Activated T-cell treated with anti-CD3 and anti-CD28 coated beads, Interleukin-2, amount 50 U/mL, for 48 hours (primary cell): ENCODE measurements around the gene EHBP1L1.

Experiments used
- DNase-seq, 2 experiments: peaks; one replicate each; pipeline ENCODE4 v3.0.0-alpha.2; 2020

Gene EHBP1L1

GRCh38 chr11:65578134-65578533 lies 2.3 kb downstream of the EHBP1L1 start:
- no peak for DNase-seq

GRCh38 chr11:65578667-65579066 lies 2.8 kb downstream of the EHBP1L1 start:
- no peak for DNase-seq

- no peak for DNase-seq
These were observed 3.4 kb downstream of the EHBP1L1 start for GRCh38 chr11:65579291-65579690.

GRCh38 chr11:65580031-65580692 lies 4.3 kb downstream of the EHBP1L1 start:
- no peak for DNase-seq

GRCh38 chr11:65580756-65581155 lies 4.9 kb downstream of the EHBP1L1 start:
- DNase-seq = no peak

- no peak for DNase-seq
These were observed 6.1 kb downstream of the EHBP1L1 start for GRCh38 chr11:65581928-65582327.

GRCh38 chr11:65583589-65583988 lies 7.7 kb downstream of the EHBP1L1 start:
- DNase-seq = no peak

- no peak for DNase-seq
These were observed 8.3 kb downstream of the EHBP1L1 start for GRCh38 chr11:65584106-65584505.

- no peak for DNase-seq
These were observed 8.9 kb downstream of the EHBP1L1 start for GRCh38 chr11:65584723-65585171.

GRCh38 chr11:65585396-65586246 lies 9.8 kb downstream of the EHBP1L1 start:
- DNase-seq = no peak

GRCh38 chr11:65586247-65586630 lies 10.4 kb downstream of the EHBP1L1 start:
- DNase-seq = no peak

- DNase-seq = no peak
These were observed 10.8 kb downstream of the EHBP1L1 start for GRCh38 chr11:65586676-65587075.

- DNase-seq = peak; percentile 83 to 86
These were observed 12.6 kb downstream of the EHBP1L1 start for GRCh38 chr11:65588199-65589054.

GRCh38 chr11:65589444-65590239 lies 13.8 kb downstream of the EHBP1L1 start:
- peak; percentile 63 to 65 for DNase-seq

GRCh38 chr11:65590240-65590738 lies 14.4 kb downstream of the EHBP1L1 start:
- no peak for DNase-seq

GRCh38 chr11:65591939-65592857 lies 16.3 kb downstream of the EHBP1L1 start:
- DNase-seq = no peak

GRCh38 chr11:65592858-65593517 lies 17.1 kb downstream of the EHBP1L1 start:
- no peak for DNase-seq

- peak; percentile 56 to 65 for DNase-seq
These were observed 17.9 kb downstream of the EHBP1L1 start for GRCh38 chr11:65593518-65594414.

GRCh38 chr11:65595131-65595530 lies 19.3 kb downstream of the EHBP1L1 start:
- no peak for DNase-seq
